HUES6 (cell line): Measurements from ENCODE around the gene DPH2.

Source experiments
- H3K27ac ChIP-seq: 2 replicates; pipeline ENCODE4 v1.7.0; 2013; ENCODE audit warnings: low read depth, mild to moderate bottlenecking, low read length, inconsistent platforms
- H3K27me3 ChIP-seq: 2 replicates; pipeline ENCODE4 v1.6.1; 2013; ENCODE audit warnings: low read length; ENCODE audit not compliant: control insufficient read depth, insufficient read depth
- H3K36me3 ChIP-seq: 2 replicates; pipeline ENCODE4 v1.6.1; 2013; ENCODE audit warnings: low read length; ENCODE audit not compliant: control insufficient read depth, insufficient read depth
- H3K4me1 ChIP-seq: 2 replicates; pipeline ENCODE4 v1.6.1; 2013; ENCODE audit warnings: low read length; ENCODE audit not compliant: control insufficient read depth, insufficient read depth
- H3K4me3 ChIP-seq: 2 replicates; pipeline ENCODE4 v1.5.1; 2013; ENCODE audit warnings: low read depth, low read length
- H3K9ac ChIP-seq: one replicate; pipeline ENCODE4 v1.6.1; 2013; ENCODE audit warnings: mild to moderate bottlenecking, low read length
- H3K9me3 ChIP-seq: 2 replicates; pipeline ENCODE4 v1.6.1; 2013; ENCODE audit warnings: low read depth, low read length; ENCODE audit not compliant: control insufficient read depth, insufficient read depth

The DPH2 gene

GRCh38 chr1:44021581-44022321 lies 51.9 kb downstream of the DPH2 start:
- Histone ChIP-seq H3K27ac (no peak overlapping the region), H3K9ac (no peak overlapping the region), H3K4me3 (no peak overlapping the region), H3K4me1 (peaks cover 6% of the 10 kb centered on the region), H3K36me3 (peaks cover 23% of the 10 kb centered on the region; the same call in 1 of the 2 replicates), H3K9me3 (no peaks in the 10 kb centered on the region), H3K27me3 (no peaks in the 10 kb centered on the region)
